ENCODE measurements around the gene SOX1. TPM values are rescaled to one million over a fixed set of nuclear protein-coding genes. Genes with fewer than 3 reads are reported as not detected.
A peak's percentile ranks its signal among the peaks of the same experiment; 100 is the strongest.

The SOX1 gene
- polyA plus RNA-seq, 1 donor from 2014 or later = 13.2 TPM

DNA sequence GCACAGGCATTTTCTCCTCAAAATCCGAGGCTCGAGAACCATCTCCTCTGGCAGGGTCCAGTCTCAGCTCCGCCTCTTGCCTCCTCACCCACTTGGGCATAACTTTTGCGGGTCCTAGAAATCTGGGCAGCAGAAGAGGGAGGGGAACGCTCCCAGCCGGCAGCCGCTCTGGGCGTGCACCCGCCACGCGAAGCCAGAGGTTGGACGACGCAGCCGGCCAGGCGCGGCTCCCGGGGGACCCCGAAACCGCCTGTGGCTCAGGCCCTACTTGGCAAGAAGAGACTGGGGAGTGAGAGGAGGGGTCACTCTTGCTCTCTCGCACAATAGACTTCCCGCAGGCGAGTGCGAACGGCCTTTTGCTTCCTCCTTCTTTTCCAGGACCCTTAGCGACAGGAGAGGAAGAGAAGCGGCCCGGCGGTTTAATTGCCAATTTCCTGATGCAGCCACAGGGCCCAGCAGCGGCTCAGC is 6.0 kb upstream of the SOX1 start:
- H3K9me3 ChIP-seq (ENCODE audit: low read length) = no peaks in the 10 kb centered on the region
- peak overlapping the region; percentile 54 for H3K4me3 ChIP-seq (ENCODE audit: low read length)
- no peaks in the 10 kb centered on the region for H3K36me3 ChIP-seq (ENCODE audit: insufficient read depth, low read length)
- no peaks in the 10 kb centered on the region for H3F3A ChIP-seq (ENCODE audit: insufficient read depth, low read length, poor library complexity, severe bottlenecking)
- H3K4me2 ChIP-seq (ENCODE audit: low read length) = no peak overlapping the region
- H3K9me2 ChIP-seq (ENCODE audit: insufficient read depth, low read length) = no peaks in the 10 kb centered on the region
- H3K27ac ChIP-seq (ENCODE audit: low read length) = peak overlapping the region; percentile 36
- H3K9ac ChIP-seq (ENCODE audit: low read length) = peak overlapping the region; percentile 59
- no peak overlapping the region for H2AFZ ChIP-seq (ENCODE audit: low read depth, low read length)
- TF ChIP-seq POLR2AphosphoS5 (IDR thresholded peaks at IDR 0.05) = no peak
- TF ChIP-seq EP300 (conservative IDR thresholded peaks at IDR 0.05; ENCODE audit: poor library complexity, severe bottlenecking) = no peak
- TF ChIP-seq, protein P1, sequence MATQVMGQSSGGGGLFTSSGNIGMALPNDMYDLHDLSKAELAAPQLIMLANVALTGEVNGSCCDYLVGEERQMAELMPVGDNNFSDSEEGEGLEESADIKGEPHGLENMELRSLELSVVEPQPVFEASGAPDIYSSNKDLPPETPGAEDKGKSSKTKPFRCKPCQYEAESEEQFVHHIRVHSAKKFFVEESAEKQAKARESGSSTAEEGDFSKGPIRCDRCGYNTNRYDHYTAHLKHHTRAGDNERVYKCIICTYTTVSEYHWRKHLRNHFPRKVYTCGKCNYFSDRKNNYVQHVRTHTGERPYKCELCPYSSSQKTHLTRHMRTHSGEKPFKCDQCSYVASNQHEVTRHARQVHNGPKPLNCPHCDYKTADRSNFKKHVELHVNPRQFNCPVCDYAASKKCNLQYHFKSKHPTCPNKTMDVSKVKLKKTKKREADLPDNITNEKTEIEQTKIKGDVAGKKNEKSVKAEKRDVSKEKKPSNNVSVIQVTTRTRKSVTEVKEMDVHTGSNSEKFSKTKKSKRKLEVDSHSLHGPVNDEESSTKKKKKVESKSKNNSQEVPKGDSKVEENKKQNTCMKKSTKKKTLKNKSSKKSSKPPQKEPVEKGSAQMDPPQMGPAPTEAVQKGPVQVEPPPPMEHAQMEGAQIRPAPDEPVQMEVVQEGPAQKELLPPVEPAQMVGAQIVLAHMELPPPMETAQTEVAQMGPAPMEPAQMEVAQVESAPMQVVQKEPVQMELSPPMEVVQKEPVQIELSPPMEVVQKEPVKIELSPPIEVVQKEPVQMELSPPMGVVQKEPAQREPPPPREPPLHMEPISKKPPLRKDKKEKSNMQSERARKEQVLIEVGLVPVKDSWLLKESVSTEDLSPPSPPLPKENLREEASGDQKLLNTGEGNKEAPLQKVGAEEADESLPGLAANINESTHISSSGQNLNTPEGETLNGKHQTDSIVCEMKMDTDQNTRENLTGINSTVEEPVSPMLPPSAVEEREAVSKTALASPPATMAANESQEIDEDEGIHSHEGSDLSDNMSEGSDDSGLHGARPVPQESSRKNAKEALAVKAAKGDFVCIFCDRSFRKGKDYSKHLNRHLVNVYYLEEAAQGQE (IDR thresholded peaks at IDR 0.05; ENCODE audit: borderline replicate concordance) = no peak
- no peak for TF ChIP-seq EZH2 (IDR thresholded peaks at IDR 0.05; ENCODE audit: borderline replicate concordance, insufficient read depth, low read length, poor library complexity, severe bottlenecking)
- TF ChIP-seq MXI1 (conservative IDR thresholded peaks at IDR 0.05; ENCODE audit: poor library complexity, severe bottlenecking) = no peak
- TF ChIP-seq, protein P2, sequence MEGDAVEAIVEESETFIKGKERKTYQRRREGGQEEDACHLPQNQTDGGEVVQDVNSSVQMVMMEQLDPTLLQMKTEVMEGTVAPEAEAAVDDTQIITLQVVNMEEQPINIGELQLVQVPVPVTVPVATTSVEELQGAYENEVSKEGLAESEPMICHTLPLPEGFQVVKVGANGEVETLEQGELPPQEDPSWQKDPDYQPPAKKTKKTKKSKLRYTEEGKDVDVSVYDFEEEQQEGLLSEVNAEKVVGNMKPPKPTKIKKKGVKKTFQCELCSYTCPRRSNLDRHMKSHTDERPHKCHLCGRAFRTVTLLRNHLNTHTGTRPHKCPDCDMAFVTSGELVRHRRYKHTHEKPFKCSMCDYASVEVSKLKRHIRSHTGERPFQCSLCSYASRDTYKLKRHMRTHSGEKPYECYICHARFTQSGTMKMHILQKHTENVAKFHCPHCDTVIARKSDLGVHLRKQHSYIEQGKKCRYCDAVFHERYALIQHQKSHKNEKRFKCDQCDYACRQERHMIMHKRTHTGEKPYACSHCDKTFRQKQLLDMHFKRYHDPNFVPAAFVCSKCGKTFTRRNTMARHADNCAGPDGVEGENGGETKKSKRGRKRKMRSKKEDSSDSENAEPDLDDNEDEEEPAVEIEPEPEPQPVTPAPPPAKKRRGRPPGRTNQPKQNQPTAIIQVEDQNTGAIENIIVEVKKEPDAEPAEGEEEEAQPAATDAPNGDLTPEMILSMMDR (IDR thresholded peaks at IDR 0.05; ENCODE audit: poor library complexity, severe bottlenecking) = no peak
- H4K20me1 ChIP-seq (ENCODE audit: insufficient read depth) = no peaks in the 10 kb centered on the region
- H3K27me3 ChIP-seq (ENCODE audit: insufficient read depth, low read depth, low read length) = peaks cover 88% of the 10 kb centered on the region
- peaks cover 83% of the 10 kb centered on the region for H3K79me2 ChIP-seq (replicated peaks; ENCODE audit: insufficient read depth, low read length)

DNA sequence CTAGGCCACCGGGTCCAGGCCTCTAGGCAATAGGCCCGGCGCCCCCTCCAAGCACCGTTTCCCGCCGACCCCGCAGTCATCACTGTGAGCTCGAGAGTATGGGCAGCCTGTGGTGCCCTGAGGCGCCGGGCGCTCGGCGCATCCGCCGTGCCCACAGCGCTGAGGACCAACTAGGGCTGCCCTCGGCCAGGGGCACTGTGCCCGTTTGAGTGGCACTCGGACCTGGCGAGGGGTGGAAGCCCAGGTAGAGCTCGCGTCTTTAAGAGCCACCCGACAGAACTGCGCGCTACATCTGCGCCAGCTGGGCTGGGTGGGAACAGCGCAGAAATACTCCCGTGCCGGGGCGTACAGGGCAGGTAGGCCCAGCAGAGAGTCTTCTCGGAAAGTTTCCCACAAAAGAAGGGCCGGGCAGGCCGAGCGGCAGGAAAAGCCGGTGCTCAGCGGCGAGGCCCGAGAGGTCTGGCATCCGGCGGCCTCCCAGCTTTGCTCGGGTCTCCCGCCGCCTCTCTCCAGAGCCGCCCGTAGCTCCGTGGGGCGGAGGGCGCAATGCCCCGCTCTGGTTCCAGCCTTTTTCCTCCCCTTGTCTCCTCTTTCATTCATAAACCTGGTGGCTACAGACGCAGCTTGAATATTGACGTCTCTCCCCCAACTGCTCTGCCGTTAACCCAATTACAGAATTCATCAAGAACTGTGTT is 5.4 kb upstream of the SOX1 start:
- no peaks in the 10 kb centered on the region for H3F3A ChIP-seq (ENCODE audit: insufficient read depth, low read length, poor library complexity, severe bottlenecking)
- no peaks in the 10 kb centered on the region for H3K36me3 ChIP-seq (ENCODE audit: insufficient read depth, low read length)
- H3K9ac ChIP-seq (ENCODE audit: low read length) = peak overlapping the region; percentile 59
- no peak overlapping the region for H2AFZ ChIP-seq (ENCODE audit: low read depth, low read length)
- no peaks in the 10 kb centered on the region for H3K9me3 ChIP-seq (ENCODE audit: low read length)
- no peak overlapping the region for H3K4me2 ChIP-seq (ENCODE audit: low read length)
- H3K27me3 ChIP-seq (ENCODE audit: insufficient read depth, low read depth, low read length) = peaks cover 86% of the 10 kb centered on the region
- H3K79me2 ChIP-seq (replicated peaks; ENCODE audit: insufficient read depth, low read length) = peaks cover 87% of the 10 kb centered on the region
- peak overlapping the region; percentile 21 for H3K27ac ChIP-seq (ENCODE audit: low read length)
- H3K4me3 ChIP-seq (ENCODE audit: low read length) = peak overlapping the region; percentile 54
- no peaks in the 10 kb centered on the region for H4K20me1 ChIP-seq (ENCODE audit: insufficient read depth)
- H3K9me2 ChIP-seq (ENCODE audit: insufficient read depth, low read length) = no peaks in the 10 kb centered on the region
- TF ChIP-seq MXI1 (conservative IDR thresholded peaks at IDR 0.05; ENCODE audit: poor library complexity, severe bottlenecking) (no peak), SMC3 (conservative IDR thresholded peaks at IDR 0.05; ENCODE audit: poor library complexity) (no peak), EP300 (conservative IDR thresholded peaks at IDR 0.05; ENCODE audit: poor library complexity, severe bottlenecking) (no peak)
